NCI-H128 (cell line): ENCODE measurements around the gene TBXA2R.
"Not testable (repeated sequence)": the region's sequence is repeated elsewhere in the genome, so short reads cannot be mapped to it uniquely, and the experiment has no call there.

ENCODE experiments used
- DNase-seq: peaks from one replicate; lab custom pipeline; 2025; ENCODE audit not compliant: unreplicated experiment; lab: John Stamatoyannopoulos, UW

Gene TBXA2R

GRCh38 chr19:3641515-3642269 lies 35.0 kb upstream of the TBXA2R start:
- DNase-seq = no peak

DNA sequence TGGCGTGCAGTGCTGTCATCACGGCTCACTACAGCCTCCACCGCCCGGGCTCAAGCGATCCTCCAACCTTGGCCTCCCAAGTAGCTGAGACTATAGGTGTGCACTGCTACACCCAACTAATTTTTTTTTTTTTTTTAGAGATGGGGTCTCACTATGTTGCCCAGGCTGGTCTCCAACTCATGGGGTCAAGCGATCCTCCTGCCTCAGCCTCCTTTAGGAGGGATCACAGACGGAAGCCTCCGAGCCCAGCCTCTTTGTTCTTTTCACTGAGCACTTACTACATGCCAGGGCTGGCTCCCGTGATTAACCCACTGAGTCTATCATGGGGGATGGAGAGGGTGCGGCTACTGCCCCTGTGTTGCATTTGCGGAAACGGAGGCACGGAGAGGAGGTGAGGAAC lies 32.8 kb upstream of the TBXA2R start:
- DNase-seq = no peak

DNA sequence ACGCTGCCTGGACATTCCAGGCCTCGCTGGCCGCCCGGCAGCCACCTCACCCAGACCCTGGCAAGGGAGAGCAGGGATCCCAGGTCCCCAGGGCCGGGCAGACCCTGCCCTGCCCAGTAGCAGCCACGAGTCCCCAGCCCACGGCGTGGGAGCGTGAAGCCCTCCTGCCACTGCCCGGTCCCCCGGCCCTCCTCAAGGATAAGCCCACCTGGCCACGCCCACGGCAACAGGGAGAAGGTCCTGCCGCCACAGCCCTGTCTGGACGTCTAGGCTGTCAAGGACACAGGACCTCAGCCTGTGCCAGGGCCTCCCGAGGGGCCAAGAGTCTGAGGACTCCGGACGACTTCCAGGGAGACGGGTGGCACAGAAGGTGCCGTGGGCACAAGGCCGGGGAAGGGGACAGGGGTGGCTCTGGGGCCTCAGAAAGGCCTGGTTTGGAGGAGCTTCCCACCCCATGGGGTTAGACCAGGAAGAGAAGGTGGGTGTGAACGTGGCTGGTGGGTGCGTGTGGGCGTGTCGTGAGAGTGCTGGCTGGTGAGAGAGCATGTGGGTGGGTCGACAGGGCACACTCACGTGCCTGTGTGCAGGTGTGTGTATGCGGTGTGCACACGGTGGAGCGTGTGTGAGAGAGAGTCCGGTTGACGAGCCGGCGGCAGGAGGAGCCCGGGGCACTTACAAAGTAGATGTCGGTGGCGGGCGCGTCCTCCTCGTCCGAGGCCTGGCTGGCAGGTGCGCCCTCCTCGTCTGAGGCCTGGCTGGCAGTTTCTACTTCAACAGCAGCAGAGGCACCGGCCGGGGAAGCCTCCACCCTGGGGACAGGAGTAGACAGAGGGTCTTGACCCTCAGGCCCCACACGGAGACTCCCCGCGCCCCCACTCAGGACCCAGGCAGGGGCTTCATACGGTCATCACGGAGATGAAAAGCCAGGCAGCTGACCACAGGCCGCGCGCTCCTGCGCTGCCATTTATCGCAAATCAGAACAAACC lies 31.8 kb upstream of the TBXA2R start:
- no peak for DNase-seq

DNA sequence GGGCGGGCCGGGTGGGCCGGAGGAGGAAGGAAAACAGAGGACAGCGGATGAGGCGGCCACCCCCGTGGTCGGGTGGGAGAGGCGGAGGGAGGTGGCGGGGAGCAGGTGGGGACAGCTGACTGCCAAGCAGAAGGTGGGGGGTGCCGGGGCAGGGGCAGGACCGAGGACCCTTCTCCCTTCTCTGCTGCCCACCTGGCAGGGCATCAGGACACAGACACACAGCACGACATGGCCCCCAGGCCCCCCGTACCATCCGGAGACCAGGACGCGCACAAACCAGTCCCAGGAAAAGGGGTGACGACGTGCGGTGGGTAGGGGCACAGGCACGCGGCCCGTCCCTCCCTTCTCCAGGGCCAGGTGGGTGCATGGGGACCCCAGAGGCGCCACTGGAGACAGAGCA lies 30.9 kb upstream of the TBXA2R start:
- DNase-seq = no peak

DNA sequence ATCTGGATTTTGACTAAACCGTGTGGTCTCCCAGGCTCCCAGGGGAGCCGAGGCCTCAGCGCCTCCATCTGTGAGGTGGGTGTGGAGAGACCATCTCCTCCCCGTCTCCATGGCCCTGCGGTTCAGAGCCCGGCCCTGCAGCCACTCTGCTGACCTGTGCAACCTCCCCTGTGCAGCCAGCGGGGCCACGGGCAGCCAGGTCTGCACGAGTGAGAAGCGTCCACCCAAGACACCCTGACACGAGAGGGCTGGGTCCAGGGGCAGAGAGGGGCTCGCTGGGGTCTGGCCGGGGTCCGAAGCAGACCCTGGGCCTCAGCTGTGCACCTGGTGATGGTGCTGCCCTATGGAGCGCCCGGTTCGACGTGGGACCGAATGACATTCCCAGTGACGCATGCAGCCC lies 30.3 kb upstream of the TBXA2R start:
- no peak for DNase-seq

- no peak for DNase-seq
Measured at GRCh38 chr19:3636506-3636905, 29.8 kb upstream of the TBXA2R start.

DNA sequence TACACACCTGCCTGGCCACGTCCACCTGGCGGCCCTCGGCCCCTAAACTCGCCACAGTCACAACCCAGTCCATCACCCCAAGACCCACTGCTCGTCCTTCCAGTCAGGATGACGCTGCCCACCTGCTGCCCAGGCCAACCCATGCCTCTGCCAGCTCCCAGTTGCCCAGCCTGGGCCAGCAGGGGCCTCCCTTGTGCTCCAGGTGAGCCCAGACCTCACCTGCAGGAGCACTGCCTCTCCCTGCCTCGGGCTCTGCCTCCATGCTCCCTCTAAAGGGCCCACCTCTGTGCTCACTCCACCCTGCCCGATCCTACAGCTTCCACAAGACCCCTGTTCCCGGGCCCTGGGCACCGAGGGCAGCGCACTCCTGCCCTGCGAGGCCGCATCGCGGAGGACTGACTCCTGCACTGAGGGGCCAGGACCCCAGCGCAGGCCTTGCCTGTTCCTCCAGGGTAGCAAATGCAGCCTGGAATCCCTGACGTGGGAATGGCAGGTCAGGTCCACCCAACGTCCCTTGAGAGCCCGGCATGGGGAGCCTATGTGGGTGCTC lies 27.9 kb upstream of the TBXA2R start:
- no peak for DNase-seq

GRCh38 chr19:3633559-3633988 lies 26.9 kb upstream of the TBXA2R start:
- no peak for DNase-seq

DNA sequence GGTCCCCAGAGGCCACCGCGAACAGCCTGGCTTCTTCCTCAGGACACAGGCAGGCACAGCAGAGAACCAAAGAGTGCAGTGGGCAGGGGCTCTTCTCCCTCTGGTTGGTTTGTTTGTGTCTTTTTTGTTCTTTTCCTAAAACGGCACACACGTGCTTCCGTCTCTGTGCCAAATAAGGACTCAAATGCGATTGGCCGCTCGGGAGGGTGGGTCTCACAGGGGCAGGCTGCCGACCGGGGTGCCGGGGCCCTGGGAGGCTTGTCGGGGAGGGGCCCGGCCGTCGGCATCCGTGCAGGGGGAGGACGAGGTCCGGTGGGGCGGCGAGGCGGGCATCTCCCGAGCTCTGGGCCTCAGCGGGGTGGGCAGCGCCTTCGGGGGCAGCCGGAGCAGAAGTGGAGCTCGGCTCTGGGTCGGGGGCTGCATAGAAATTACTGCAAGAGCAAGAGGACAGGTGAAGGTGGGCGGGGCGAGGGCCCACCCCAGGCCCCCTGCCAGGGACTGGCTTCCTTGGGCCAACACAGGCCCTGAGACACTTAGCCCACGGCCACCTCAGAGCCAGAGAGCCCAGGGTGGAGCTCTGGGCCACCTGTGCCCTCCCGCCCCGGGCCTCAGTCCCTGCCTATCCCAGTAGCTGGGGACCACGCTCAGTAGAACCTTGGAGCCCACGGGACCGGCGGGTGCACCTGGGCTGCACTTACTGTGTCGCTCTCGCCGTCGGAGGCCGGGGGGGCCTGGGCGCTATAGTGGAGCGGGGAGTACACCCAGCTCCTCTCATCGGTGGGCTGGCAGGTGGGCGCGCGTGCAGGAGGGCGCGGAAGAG lies 26.3 kb upstream of the TBXA2R start:
- DNase-seq = no peak

- DNase-seq = no peak
Measured at GRCh38 chr19:3632098-3632497, 25.4 kb upstream of the TBXA2R start.

GRCh38 chr19:3631053-3631861 lies 24.6 kb upstream of the TBXA2R start:
- DNase-seq = no peak

GRCh38 chr19:3628766-3629165 lies 22.1 kb upstream of the TBXA2R start:
- not testable (repeated sequence) for DNase-seq

- no peak for DNase-seq
Measured at GRCh38 chr19:3627351-3627723, 20.7 kb upstream of the TBXA2R start.

DNA sequence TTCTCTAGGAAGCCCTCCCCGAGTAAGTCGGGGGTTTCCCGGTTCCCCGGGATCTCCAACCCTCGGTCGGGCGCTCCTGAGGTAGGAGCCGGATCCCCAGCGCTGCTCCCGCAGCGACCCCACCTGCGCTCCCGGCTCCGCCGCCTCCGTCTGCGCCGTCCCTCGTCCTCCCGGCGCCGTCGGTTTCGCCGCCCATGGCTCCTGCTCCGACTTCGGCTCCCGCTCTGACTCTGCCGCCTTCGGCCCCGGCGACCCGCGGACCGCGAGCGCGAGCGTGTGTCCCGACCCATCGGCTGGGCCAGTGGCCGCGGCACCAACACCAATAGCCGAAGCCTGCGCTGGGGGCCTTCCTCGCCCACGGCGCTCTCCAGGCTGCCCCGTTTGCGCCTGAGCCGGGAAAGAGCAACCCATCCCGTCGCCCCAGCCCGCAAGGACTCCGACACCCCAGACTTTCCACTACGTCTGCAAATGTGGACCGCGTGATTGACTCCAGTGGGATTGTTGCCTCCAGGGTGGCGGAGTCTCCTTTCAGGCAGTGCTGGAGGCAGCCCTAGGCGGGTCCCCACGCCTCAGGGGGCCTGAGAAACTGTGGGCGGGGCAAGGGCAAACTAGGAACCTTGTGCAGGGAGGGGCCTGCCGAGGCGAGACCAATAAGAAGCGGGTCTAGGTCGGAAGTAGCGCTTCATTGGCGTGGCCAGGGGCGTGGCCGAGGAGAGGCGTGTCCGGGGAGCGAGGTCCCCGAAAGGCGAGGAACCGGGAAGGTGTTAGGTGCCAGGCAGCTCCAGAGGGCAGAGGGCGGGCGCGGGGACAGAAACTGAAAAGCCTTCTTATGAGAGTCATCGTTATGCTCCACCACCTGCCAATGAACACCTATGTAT lies 20.0 kb upstream of the TBXA2R start, which contains the start of gene CACTIN:
Gene CACTIN (minus strand): TSS at position 318 of the 878 bp plus-strand sequence. CDS start 28 bp downstream, at position 290.
- DNase-seq = peak; percentile 96

DNA sequence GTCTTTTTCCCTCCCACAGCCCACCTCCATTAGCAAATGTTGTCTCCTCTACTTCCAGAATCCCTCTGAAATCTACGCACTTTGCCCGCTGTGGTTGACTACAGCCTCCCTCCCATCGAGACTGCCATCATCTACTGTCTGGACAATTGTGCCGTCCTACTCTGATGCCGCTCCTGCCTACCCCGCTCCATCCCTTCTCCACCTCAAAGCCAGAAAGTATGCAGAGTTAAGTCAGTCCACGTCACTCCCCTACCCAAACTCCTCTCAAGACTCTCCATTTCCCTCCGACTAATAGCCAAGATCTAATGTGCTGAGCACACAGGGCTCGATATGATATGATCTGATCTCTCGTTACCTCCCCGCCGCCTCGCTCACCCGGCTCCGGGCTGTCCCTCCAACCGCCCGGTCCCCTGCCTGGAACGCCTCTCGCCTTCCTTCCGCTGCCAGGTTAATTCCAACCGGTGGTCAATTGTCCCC lies 19.4 kb upstream of the TBXA2R start:
- DNase-seq = no peak

DNA sequence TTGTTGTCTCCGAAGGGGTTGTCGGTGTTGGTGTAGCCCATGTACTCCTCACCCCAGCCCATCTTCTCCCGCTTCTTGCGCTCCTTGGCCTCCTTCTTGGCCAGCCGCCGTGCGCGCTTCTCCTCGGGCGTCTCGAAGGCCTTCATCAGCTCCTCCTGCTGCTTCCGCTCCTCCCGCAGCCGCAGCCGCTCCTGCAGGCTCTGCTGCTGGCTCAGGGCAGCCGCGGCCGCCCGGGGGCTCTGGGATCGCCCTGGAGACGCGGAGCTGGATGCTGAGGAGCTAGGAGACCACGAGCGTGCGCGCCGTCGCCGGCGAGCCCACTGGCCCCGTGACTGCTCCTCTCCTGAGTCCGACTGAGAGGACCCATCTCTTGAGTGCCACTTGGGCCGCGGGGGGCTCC lies 17.0 kb upstream of the TBXA2R start:
- DNase-seq = no peak

GRCh38 chr19:3622224-3622623 lies 15.5 kb upstream of the TBXA2R start:
- no peak for DNase-seq

GRCh38 chr19:3621689-3622088 lies 15.0 kb upstream of the TBXA2R start:
- DNase-seq = no peak
